SU-DHL-6 (cell line): ENCODE data around the gene TRIM17.

Experiments used
- H2AFZ ChIP-seq: fragments of 200-600 bp; sonication (generic); 2 replicates; pipeline ENCODE4 v1.6.1; 2014; ENCODE audit warnings: low read depth, mild to moderate bottlenecking, moderate library complexity, mixed read lengths, antibody characterized with exemption, low read length; ENCODE audit not compliant: severe bottlenecking
- H3F3A ChIP-seq: fragments of 200-600 bp; shearing (Covaris generic); 2 replicates; pipeline ENCODE4 v1.6.0; 2016; ENCODE audit warnings: antibody characterized with exemption, mild to moderate bottlenecking; ENCODE audit not compliant: insufficient read depth
- H3K27ac ChIP-seq: fragments of 200-600 bp; sonication (generic); 2 replicates; pipeline ENCODE4 v1.5.1; 2016; ENCODE audit warnings: low read depth, mild to moderate bottlenecking, low read length, moderate library complexity, mixed read lengths
- H3K27me3 ChIP-seq: fragments of 200-600 bp; sonication (generic), shearing (Covaris generic); 2 replicates; pipeline ENCODE4 v1.6.0; 2014; ENCODE audit warnings: mild to moderate bottlenecking, low read length
- H3K36me3 ChIP-seq: fragments of 200-600 bp; sonication (generic); 2 replicates; pipeline ENCODE4 v1.6.1; 2014; ENCODE audit warnings: mild to moderate bottlenecking, low read length, mixed read lengths
- H3K4me2 ChIP-seq: fragments of 300-600, 200-600 bp; shearing (Covaris generic), sonication (generic); 2 replicates; pipeline ENCODE4 v1.6.0; 2014; ENCODE audit warnings: low read length, low read depth, mild to moderate bottlenecking; ENCODE audit not compliant: poor library complexity, severe bottlenecking
- H3K4me3 ChIP-seq: fragments of 200-600 bp; sonication (generic); 2 replicates; pipeline ENCODE4 v1.5.1; 2014; ENCODE audit warnings: antibody characterized with exemption, low read length, mild to moderate bottlenecking, mixed read lengths; ENCODE audit not compliant: insufficient read depth, poor library complexity, severe bottlenecking
- H3K79me2 ChIP-seq: fragments of 200-600 bp; sonication (generic); 2 replicates; pipeline ENCODE4 v1.6.1; 2014; ENCODE audit warnings: mild to moderate bottlenecking, low read length, moderate library complexity; ENCODE audit not compliant: insufficient read depth
- H3K9ac ChIP-seq: fragments of 200-600 bp; sonication (generic); 2 replicates; pipeline ENCODE4 v1.7.0; 2014; ENCODE audit warnings: mild to moderate bottlenecking, low read length
- H3K9me2 ChIP-seq: fragments of 200-600 bp; sonication (generic); replicated peaks from 2 replicates; pipeline ENCODE4 v1.6.1; 2014; ENCODE audit warnings: low read length; ENCODE audit not compliant: insufficient read depth
- H3K9me3 ChIP-seq: fragments of 200-600 bp; sonication (generic); 2 replicates; pipeline ENCODE4 v1.6.1; 2014; ENCODE audit warnings: low read length, mixed read lengths; ENCODE audit not compliant: insufficient read depth
- H4K20me1 ChIP-seq: fragments of 200-600 bp; sonication (generic); 2 replicates; pipeline ENCODE4 v1.6.1; 2014; ENCODE audit warnings: low read depth, mild to moderate bottlenecking, antibody characterized with exemption, low read length, moderate library complexity, mixed read lengths
- EZH2phosphoT487 ChIP-seq: fragments of 200-600 bp; sonication (generic), shearing (Covaris generic); conservative IDR thresholded peaks from 2 replicates; pipeline ENCODE4 v1.6.1; 2018; ENCODE audit warnings: mild to moderate bottlenecking, antibody characterized with exemption, low read length, moderate library complexity, mixed read lengths
- TF ChIP-seq, protein P1 (sequence below): fragments of 200-600 bp; sonication (generic); IDR thresholded peaks from one replicate; pipeline ENCODE4 v1.5.1; 2017; ENCODE audit warnings: antibody characterized with exemption, mild to moderate bottlenecking, low read length, moderate library complexity; ENCODE audit not compliant: insufficient read depth, poor library complexity, severe bottlenecking

The TRIM17 gene

DNA sequence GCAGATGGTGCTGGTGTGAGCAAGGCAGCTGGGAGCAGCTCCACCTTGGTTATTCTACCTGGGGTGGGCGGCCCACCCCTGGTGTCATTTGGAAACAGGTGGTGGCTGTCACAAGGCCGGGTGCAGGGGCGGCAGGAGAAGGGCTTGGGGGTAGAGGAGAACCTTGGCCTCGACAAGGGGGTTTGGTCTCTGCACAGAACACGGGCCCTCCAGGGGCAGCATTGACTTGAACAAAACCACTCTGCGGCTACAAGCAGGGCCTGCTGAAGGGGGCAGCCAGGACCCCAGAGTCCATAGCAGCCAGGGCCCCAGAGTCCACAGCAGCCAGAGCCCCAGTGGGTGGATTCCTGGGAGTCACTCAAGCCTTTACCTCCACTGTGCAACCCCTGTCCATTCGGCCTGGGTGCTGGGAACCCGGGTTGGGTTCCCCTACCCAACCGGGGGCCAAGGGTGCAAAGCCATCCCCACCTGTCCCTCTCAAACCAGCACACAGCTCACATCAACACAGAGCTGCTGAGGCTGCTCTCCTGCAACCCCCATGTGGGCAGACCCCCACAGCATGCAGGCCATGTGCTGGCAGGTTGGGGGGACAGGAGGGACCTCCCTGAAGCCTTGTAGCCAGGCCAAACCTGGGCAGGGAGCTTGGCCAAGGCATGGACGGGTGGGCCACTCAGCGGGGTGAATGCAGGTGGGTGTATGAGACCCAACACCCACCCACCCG lies 17.8 kb downstream of the TRIM17 start:
- no peak overlapping the region for H3K4me3 ChIP-seq
- H3K79me2 ChIP-seq, result peaks cover 31% of the 10 kb centered on the region
- H3K9me2 ChIP-seq, result no peaks in the 10 kb centered on the region
- no peak overlapping the region for H3K27ac ChIP-seq
- H2AFZ ChIP-seq, result no peak overlapping the region
- H3K36me3 ChIP-seq, result no peaks in the 10 kb centered on the region
- TF ChIP-seq EZH2phosphoT487, result no peak
- TF ChIP-seq, protein P1, sequence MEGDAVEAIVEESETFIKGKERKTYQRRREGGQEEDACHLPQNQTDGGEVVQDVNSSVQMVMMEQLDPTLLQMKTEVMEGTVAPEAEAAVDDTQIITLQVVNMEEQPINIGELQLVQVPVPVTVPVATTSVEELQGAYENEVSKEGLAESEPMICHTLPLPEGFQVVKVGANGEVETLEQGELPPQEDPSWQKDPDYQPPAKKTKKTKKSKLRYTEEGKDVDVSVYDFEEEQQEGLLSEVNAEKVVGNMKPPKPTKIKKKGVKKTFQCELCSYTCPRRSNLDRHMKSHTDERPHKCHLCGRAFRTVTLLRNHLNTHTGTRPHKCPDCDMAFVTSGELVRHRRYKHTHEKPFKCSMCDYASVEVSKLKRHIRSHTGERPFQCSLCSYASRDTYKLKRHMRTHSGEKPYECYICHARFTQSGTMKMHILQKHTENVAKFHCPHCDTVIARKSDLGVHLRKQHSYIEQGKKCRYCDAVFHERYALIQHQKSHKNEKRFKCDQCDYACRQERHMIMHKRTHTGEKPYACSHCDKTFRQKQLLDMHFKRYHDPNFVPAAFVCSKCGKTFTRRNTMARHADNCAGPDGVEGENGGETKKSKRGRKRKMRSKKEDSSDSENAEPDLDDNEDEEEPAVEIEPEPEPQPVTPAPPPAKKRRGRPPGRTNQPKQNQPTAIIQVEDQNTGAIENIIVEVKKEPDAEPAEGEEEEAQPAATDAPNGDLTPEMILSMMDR, result no peak
- no peaks in the 10 kb centered on the region for H3F3A ChIP-seq
- H3K9ac ChIP-seq, result no peak overlapping the region
- H3K4me2 ChIP-seq, result no peak overlapping the region
- no peaks in the 10 kb centered on the region for H3K9me3 ChIP-seq
- no peaks in the 10 kb centered on the region for H4K20me1 ChIP-seq
- H3K27me3 ChIP-seq, result no peaks in the 10 kb centered on the region

DNA sequence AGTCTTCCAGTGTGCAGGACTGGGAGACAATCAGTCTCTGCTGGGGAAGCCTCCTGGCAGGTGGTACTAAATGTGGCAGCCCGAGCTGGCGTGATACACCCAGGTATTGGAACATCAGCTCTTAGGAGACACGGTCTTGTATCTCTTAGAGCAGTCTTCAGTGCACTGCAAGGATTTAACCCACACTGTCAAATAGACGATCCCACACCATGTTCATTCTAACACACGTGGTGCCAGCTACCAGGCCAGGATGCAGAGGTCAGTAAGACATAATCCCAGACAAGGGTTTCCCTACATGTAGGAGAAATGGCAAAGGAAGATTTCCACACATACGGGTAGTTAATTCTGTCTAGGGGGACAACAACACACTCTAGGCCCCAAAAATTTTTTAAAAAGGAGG lies 18.7 kb downstream of the TRIM17 start:
- no peak overlapping the region for H2AFZ ChIP-seq
- H4K20me1 ChIP-seq, result no peaks in the 10 kb centered on the region
- no peaks in the 10 kb centered on the region for H3K9me2 ChIP-seq
- no peaks in the 10 kb centered on the region for H3K36me3 ChIP-seq
- no peak overlapping the region for H3K9ac ChIP-seq
- no peaks in the 10 kb centered on the region for H3F3A ChIP-seq
- no peak overlapping the region for H3K4me2 ChIP-seq
- peaks cover 22% of the 10 kb centered on the region; the same call in 1 of the 2 replicates for H3K79me2 ChIP-seq
- no peaks in the 10 kb centered on the region for H3K27me3 ChIP-seq
- no peak overlapping the region for H3K4me3 ChIP-seq
- TF ChIP-seq, protein P1, result no peak
- no peak for TF ChIP-seq EZH2phosphoT487
- H3K9me3 ChIP-seq, result no peaks in the 10 kb centered on the region
- H3K27ac ChIP-seq, result no peak overlapping the region

DNA sequence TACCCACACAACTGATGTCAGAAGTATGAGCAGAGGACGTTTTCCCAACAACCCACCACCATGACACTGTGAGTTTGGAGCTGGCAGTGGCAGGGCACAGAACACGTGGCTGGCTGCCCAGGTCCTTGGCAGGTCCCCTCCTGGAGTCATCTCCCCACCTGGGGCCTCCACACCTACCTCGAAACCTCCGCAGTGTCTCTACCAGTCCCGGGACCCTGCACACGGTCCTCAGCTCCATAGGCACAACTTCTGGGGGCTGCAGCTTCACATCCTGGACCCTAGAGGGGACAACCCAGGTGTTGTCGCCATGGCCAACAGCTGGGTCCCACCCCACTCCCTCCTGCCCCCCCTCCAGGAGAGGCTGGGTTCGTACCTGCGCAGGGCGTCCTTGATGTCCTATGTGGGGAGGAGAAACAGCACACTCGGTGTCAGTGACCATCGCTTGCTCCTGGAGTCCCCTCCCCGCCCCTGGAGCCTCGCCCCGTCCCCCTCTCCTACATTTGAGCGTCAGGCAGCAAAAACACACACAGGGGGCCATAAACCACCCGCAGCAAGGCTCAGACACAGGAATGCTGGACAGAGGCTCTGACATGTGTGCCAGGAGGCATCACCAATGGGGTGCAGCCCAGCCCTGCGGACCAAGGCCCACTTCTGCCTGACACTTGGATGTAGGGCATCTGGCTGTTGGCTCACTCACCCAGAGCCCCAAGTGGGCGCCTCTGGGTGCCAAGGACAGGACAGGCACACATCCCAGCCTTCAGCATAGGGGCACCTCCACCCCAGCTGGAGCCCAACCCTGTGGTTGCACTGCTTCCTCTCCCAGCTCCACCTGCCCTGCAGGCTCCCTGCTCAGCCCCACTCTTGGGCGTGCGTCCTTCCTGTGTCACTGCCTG lies 19.6 kb downstream of the TRIM17 start:
- no peak overlapping the region for H3K4me2 ChIP-seq

More for the DNA sequence above, 19.6 kb downstream of the TRIM17 start:
- H3K4me3 ChIP-seq, result no peak overlapping the region
- no peaks in the 10 kb centered on the region for H3K27me3 ChIP-seq
- H3K79me2 ChIP-seq, result peaks cover 12% of the 10 kb centered on the region; the same call in 1 of the 2 replicates
- H3K9ac ChIP-seq, result no peak overlapping the region
- H4K20me1 ChIP-seq, result no peaks in the 10 kb centered on the region
- H3K9me2 ChIP-seq, result no peaks in the 10 kb centered on the region
- no peak overlapping the region for H2AFZ ChIP-seq
- TF ChIP-seq EZH2phosphoT487, result no peak
- TF ChIP-seq, protein P1, result no peak
- no peaks in the 10 kb centered on the region for H3K9me3 ChIP-seq
- H3F3A ChIP-seq, result no peaks in the 10 kb centered on the region
- no peaks in the 10 kb centered on the region for H3K36me3 ChIP-seq
- H3K27ac ChIP-seq, result no peak overlapping the region
